IMR-90 (cell line): ENCODE results near the gene SLC16A1. TPM values are rescaled to one million over a fixed set of nuclear protein-coding genes. Genes with fewer than 3 reads are reported as not detected.

ENCODE experiments used
- ATAC-seq: fragments of 200-7000 bp; cut with Tn5 transposase; 2 replicates; pipeline ENCODE4 v1.9.1; 2020; ENCODE audit warnings: low read depth, mild to moderate bottlenecking, moderate library complexity
- BruUV-seq: library from RNA; stranded (reverse); fragments of 400-500 nt; replicated peaks from 2 replicates; lab custom pipeline; 2021; lab: Mats Ljungman, UMichigan
- CTCF ChIA-PET: fragments of 300-600 bp; formaldehyde crosslinking; extraction: SDS; loops from one replicate; lab custom pipeline; 2021; ENCODE audit warnings: antibody characterized with exemption; lab: Yijun Ruan, JAX
- POLR2A ChIA-PET: fragments of 300-600 bp; sonication (Branson Sonifier 250); formaldehyde crosslinking; loops from one replicate; lab custom pipeline; 2022; ENCODE audit warnings: antibody characterized with exemption; ENCODE audit not compliant: unreplicated experiment; lab: Charles Lee
- DNase-seq: peaks from one replicate; pipeline ENCODE4 v3.0.0; 2013
- H2AFZ ChIP-seq: replicated peaks from 2 replicates; pipeline ENCODE3; 2013; ENCODE audit warnings: low read length, mild to moderate bottlenecking; ENCODE audit not compliant: poor library complexity
- H2AK5ac ChIP-seq: 2 replicates; pipeline ENCODE4 v1.6.1; 2013; ENCODE audit warnings: low read depth, low read length, inconsistent platforms
- H2AK9ac ChIP-seq: replicated peaks from 2 replicates; pipeline ENCODE3; 2013; ENCODE audit warnings: mild to moderate bottlenecking, low read depth, low read length, moderate library complexity; ENCODE audit not compliant: poor library complexity
- H2BK120ac ChIP-seq: 2 replicates; pipeline ENCODE4 v1.6.1; 2013; ENCODE audit warnings: low read depth, low read length, inconsistent platforms
- H2BK15ac ChIP-seq: 3 replicates; pipeline ENCODE4 v1.6.1; 2013; ENCODE audit warnings: low read depth, low read length, inconsistent platforms
- H2BK20ac ChIP-seq: 2 replicates; pipeline ENCODE4 v1.6.1; 2013; ENCODE audit warnings: low read depth, mild to moderate bottlenecking, inconsistent platforms, low read length, moderate library complexity
- H2BK5ac ChIP-seq: 2 replicates; pipeline ENCODE4 v1.6.1; 2013; ENCODE audit warnings: mild to moderate bottlenecking, low read depth, low read length, inconsistent platforms; ENCODE audit not compliant: poor library complexity, severe bottlenecking
- H3K14ac ChIP-seq: replicated peaks from 2 replicates; pipeline ENCODE4 v1.6.1; 2013; ENCODE audit warnings: low read depth, low read length, inconsistent platforms
- H3K18ac ChIP-seq: 2 replicates; pipeline ENCODE4 v1.6.1; 2013; ENCODE audit warnings: low read depth, low read length, control low read depth
- H3K23ac ChIP-seq: 2 replicates; pipeline ENCODE4 v1.6.1; 2013; ENCODE audit warnings: low read depth, low read length, inconsistent platforms
- H3K27ac ChIP-seq: 2 replicates; pipeline ENCODE4 v1.5.1; 2013; ENCODE audit warnings: mild to moderate bottlenecking, control low read depth, low read length; ENCODE audit not compliant: insufficient read depth
- H3K27me3 ChIP-seq: 2 replicates; pipeline ENCODE4 v1.6.1; 2013; ENCODE audit warnings: low read length; ENCODE audit not compliant: control insufficient read depth, insufficient read depth
- H3K36me3 ChIP-seq: 2 replicates; pipeline ENCODE4 v1.6.1; 2013; ENCODE audit warnings: low read length, mixed read lengths; ENCODE audit not compliant: control insufficient read depth, insufficient read depth
- H3K4ac ChIP-seq: 2 replicates; pipeline ENCODE4 v1.6.1; 2013; ENCODE audit warnings: low read depth, low read length, inconsistent platforms
- H3K4me1 ChIP-seq: 2 replicates; pipeline ENCODE4 v1.6.1; 2013; ENCODE audit warnings: low read length, mixed read lengths; ENCODE audit not compliant: control insufficient read depth, insufficient read depth
- H3K4me2 ChIP-seq: 2 replicates; pipeline ENCODE4 v1.6.1; 2013; ENCODE audit warnings: low read depth, mild to moderate bottlenecking, control low read depth, low read length, moderate library complexity
- H3K4me3 ChIP-seq: 2 replicates; pipeline ENCODE4 v1.5.1; 2013; ENCODE audit warnings: low read depth, mild to moderate bottlenecking, control low read depth, low read length, moderate library complexity; ENCODE audit not compliant: insufficient read depth
- H3K56ac ChIP-seq: 2 replicates; pipeline ENCODE4 v1.6.1; 2013; ENCODE audit warnings: low read length, inconsistent platforms; ENCODE audit not compliant: insufficient read depth; ENCODE audit errors: extremely low read depth
- H3K79me1 ChIP-seq, 2 experiments: 2 replicates each; pipeline ENCODE4 v1.6.1; 2013; ENCODE audit warnings: low read length in 2 of 2, inconsistent platforms in 1 of 2, low read depth in 1 of 2
- H3K9ac ChIP-seq: 2 replicates; pipeline ENCODE4 v1.6.1; 2013; ENCODE audit warnings: low read depth, low read length, control low read depth
- H3K9me1 ChIP-seq: 2 replicates; pipeline ENCODE4 v1.6.1; 2013; ENCODE audit warnings: low read length, inconsistent platforms; ENCODE audit not compliant: insufficient read depth
- H3K9me3 ChIP-seq: 2 replicates; pipeline ENCODE4 v1.6.1; 2013; ENCODE audit warnings: low read length; ENCODE audit not compliant: control insufficient read depth, insufficient read depth
- H4K20me1 ChIP-seq: 2 replicates; pipeline ENCODE4 v1.6.1; 2013; ENCODE audit warnings: low read length, inconsistent platforms; ENCODE audit not compliant: insufficient read depth
- H4K5ac ChIP-seq: 2 replicates; pipeline ENCODE4 v1.6.1; 2013; ENCODE audit warnings: mild to moderate bottlenecking, low read depth, low read length, control low read depth
- H4K8ac ChIP-seq, 2 experiments: 2 replicates each; pipeline ENCODE4 v1.6.1; 2013; ENCODE audit warnings: low read depth in 2 of 2, low read length in 2 of 2, control low read depth in 1 of 2, inconsistent platforms in 1 of 2
- H4K91ac ChIP-seq: 2 replicates; pipeline ENCODE4 v1.6.1; 2013; ENCODE audit warnings: low read depth, low read length, inconsistent platforms; ENCODE audit not compliant: insufficient read depth
- FOS ChIP-seq: fragments of 150-350 bp; IDR thresholded peaks from 2 replicates; pipeline ENCODE4 v1.6.1; 2016; ENCODE audit warnings: low read depth, low read length
- MAFK ChIP-seq: IDR thresholded peaks from 2 replicates; pipeline ENCODE4 v1.6.1; 2012; ENCODE audit warnings: low read depth, low read length, improper control_type of control experiment
- MAZ ChIP-seq: IDR thresholded peaks from 2 replicates; pipeline ENCODE4 v1.6.1; 2012; ENCODE audit warnings: low read depth, mild to moderate bottlenecking, low read length, improper control_type of control experiment, moderate library complexity, borderline replicate concordance
- NFE2L2 ChIP-seq: fragments of 150-350 bp; IDR thresholded peaks from 2 replicates; pipeline ENCODE4 v1.6.1; 2016; ENCODE audit warnings: low read depth, mild to moderate bottlenecking, low read length
- SMC3 ChIP-seq: fragments of 150-350 bp; IDR thresholded peaks from 2 replicates; pipeline ENCODE4 v1.6.1; 2016; ENCODE audit warnings: low read depth, mild to moderate bottlenecking, antibody characterized with exemption, low read length, moderate library complexity
- WGBS, 2 experiments: methylation state at CpG; one replicate each; pipeline versions ENCODE4 v1.1.5 to v1.1.7; 2013; ENCODE audit warnings: missing lambda C conversion rate in 2 of 2; ENCODE audit not compliant: insufficient read length in 1 of 2; ENCODE audit errors: extremely low coverage in 2 of 2; 5-methylcytosine and 5-hydroxymethylcytosine counted together
- dilution Hi-C: fragments of 300-500 bp; cut with HindIII; formaldehyde crosslinking; loops from one replicate; pipeline ENCODE4 v1.14.3; 2018; ENCODE audit warnings: low sequenced_read_pairs; ENCODE audit not compliant: unreplicated experiment
- in situ Hi-C: fragments of 300-500 bp; cut with MboI; formaldehyde crosslinking; loops from 3 replicates; pipeline ENCODE4 v1.14.3; 2019; ENCODE audit warnings: low sequenced_read_pairs, inconsistent platforms, mixed read lengths
- intact Hi-C: fragments of 100-400 bp; cut with micrococcal nuclease; formaldehyde crosslinking; loops from 2 replicates; pipeline ENCODE4 v1.10.0; 2022
- polyA plus RNA-seq, 3 experiments: library from polyadenylated mRNA; depleted of rRNA; stranded (reverse); fragments of >200 nt; gene quantifications; 2 replicates each; pipeline ENCODE4 v1.2.3, GENCODE V29; 2012; ENCODE audit warnings: low replicate concordance in 1 of 3
- total RNA-seq: library from RNA; depleted of rRNA; stranded (reverse); fragments of >200 nt; gene quantifications from 2 replicates; pipeline ENCODE4 v1.2.3, GENCODE V29; 2012
- TF ChIP-seq, protein P1 (sequence below): conservative IDR thresholded peaks from 2 replicates; pipeline ENCODE4 v1.5.1; 2012; ENCODE audit warnings: mild to moderate bottlenecking, low read depth, low read length, improper control_type of control experiment
- TF ChIP-seq, protein P2 (sequence below): fragments of 150-350 bp; IDR thresholded peaks from 2 replicates; pipeline ENCODE4 v1.6.1; 2016; ENCODE audit warnings: low read depth, mild to moderate bottlenecking, low read length, moderate library complexity, borderline replicate concordance
- TF ChIP-seq, protein P3 (sequence below): fragments of 150-350 bp; IDR thresholded peaks from 2 replicates; pipeline ENCODE4 v1.6.1; 2017; ENCODE audit warnings: mild to moderate bottlenecking, antibody characterized with exemption, low read length, low read depth

SLC16A1 gene
- total and polyA plus RNA-seq, 2 of the 4 experiments (the other 2 are of a cell fraction): 32.9 to 156 TPM

DNA sequence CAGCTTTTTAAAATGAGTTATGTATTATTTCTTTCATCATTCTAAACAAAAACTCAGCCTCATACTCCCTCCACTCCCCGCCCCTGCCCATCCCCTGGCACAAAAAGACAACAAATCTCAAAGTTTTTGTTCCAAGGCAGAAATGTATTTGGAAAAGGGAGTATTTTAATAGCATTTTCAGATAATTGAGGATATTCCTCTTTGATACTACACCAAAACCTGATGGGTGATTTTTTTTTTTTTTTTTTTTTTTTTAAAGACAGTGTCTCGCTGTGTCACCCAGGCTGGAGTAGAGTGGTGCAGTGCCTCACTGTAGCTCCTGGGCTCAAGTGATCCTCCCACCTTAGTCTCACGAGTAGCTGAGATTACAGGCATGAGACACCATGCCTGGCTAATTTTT, 16.2 kb downstream of the SLC16A1 start:
- in situ Hi-C loops: loop anchor here (10.0 kb wide), 1 partner anchor 55 kb away; no protein-coding TSS in a partner anchor
- H4K91ac ChIP-seq: no peak overlapping the region
- H2AK9ac ChIP-seq: no peak overlapping the region
- H3K9me3 ChIP-seq: no peaks in the 10 kb centered on the region
- H3K14ac ChIP-seq: no peak overlapping the region
- no peak overlapping the region for H3K4me3 ChIP-seq
- peaks cover 8 to 43% of the 10 kb centered on the region in 2 experiments for H3K79me1 ChIP-seq
- TF ChIP-seq MAFK (no peak), NFE2L2 (no peak), SMC3 (no peak), MAZ (no peak), FOS (no peak)
- TF ChIP-seq, protein P1, sequence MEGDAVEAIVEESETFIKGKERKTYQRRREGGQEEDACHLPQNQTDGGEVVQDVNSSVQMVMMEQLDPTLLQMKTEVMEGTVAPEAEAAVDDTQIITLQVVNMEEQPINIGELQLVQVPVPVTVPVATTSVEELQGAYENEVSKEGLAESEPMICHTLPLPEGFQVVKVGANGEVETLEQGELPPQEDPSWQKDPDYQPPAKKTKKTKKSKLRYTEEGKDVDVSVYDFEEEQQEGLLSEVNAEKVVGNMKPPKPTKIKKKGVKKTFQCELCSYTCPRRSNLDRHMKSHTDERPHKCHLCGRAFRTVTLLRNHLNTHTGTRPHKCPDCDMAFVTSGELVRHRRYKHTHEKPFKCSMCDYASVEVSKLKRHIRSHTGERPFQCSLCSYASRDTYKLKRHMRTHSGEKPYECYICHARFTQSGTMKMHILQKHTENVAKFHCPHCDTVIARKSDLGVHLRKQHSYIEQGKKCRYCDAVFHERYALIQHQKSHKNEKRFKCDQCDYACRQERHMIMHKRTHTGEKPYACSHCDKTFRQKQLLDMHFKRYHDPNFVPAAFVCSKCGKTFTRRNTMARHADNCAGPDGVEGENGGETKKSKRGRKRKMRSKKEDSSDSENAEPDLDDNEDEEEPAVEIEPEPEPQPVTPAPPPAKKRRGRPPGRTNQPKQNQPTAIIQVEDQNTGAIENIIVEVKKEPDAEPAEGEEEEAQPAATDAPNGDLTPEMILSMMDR: no peak
- TF ChIP-seq, protein P2, sequence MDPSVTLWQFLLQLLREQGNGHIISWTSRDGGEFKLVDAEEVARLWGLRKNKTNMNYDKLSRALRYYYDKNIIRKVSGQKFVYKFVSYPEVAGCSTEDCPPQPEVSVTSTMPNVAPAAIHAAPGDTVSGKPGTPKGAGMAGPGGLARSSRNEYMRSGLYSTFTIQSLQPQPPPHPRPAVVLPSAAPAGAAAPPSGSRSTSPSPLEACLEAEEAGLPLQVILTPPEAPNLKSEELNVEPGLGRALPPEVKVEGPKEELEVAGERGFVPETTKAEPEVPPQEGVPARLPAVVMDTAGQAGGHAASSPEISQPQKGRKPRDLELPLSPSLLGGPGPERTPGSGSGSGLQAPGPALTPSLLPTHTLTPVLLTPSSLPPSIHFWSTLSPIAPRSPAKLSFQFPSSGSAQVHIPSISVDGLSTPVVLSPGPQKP: no peak
- TF ChIP-seq, protein P3, sequence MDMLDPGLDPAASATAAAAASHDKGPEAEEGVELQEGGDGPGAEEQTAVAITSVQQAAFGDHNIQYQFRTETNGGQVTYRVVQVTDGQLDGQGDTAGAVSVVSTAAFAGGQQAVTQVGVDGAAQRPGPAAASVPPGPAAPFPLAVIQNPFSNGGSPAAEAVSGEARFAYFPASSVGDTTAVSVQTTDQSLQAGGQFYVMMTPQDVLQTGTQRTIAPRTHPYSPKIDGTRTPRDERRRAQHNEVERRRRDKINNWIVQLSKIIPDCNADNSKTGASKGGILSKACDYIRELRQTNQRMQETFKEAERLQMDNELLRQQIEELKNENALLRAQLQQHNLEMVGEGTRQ: no peak
- H2AFZ ChIP-seq: no peak overlapping the region
- ATAC-seq (no peak), DNase-seq (no peak)
- no peak overlapping the region for H3K9ac ChIP-seq
- H4K20me1 ChIP-seq: no peaks in the 10 kb centered on the region
- whole genome bisulfite sequencing, 2 experiments: no CpG with 5 or more reads among the region's 3 CpGs
- no peak overlapping the region for H3K4me2 ChIP-seq
- H2BK5ac ChIP-seq: no peak overlapping the region
- H3K27me3 ChIP-seq: no peaks in the 10 kb centered on the region
- no peak overlapping the region for H2BK15ac ChIP-seq
- H4K5ac ChIP-seq: no peak overlapping the region
- 0 out of 2 replicates have a peak, but pooled peaks cover 4% of the 10 kb centered on the region for H3K36me3 ChIP-seq
- CTCF ChIA-PET: no interaction called here
- no TSS peak for BruUV-seq
- no peak overlapping the region for H4K8ac ChIP-seq
- no peak overlapping the region for H3K18ac ChIP-seq
- no peak overlapping the region for H3K4ac ChIP-seq
- dilution Hi-C loops: no loop called here
- no peak overlapping the region for H3K27ac ChIP-seq
- no peaks in the 10 kb centered on the region for H3K9me1 ChIP-seq
- no peak overlapping the region for H2AK5ac ChIP-seq
- POLR2A ChIA-PET: no interaction called here
- H2BK20ac ChIP-seq: no peak overlapping the region
- peaks cover 6% of the 10 kb centered on the region; the same call in 1 of the 2 replicates for H3K4me1 ChIP-seq
- no peak overlapping the region for H3K56ac ChIP-seq
- no peak overlapping the region for H2BK120ac ChIP-seq
- intact Hi-C loops: no loop called here
- H3K23ac ChIP-seq: no peak overlapping the region
